ENCODE data around the gene SLCO2A1.

SLCO2A1 gene

GRCh38 chr3:133962849-133963248 is 66.9 kb downstream of the SLCO2A1 start:
- TF ChIP-seq POLR2A (IDR thresholded peaks at IDR 0.05; ENCODE audit: low read depth, low read length) = no peak
- FAIRE-seq = no peak
- DNase-seq (ENCODE audit: insufficient read length, low spot score) = no peak

- TF ChIP-seq POLR2A (IDR thresholded peaks at IDR 0.05; ENCODE audit: low read depth, low read length) = no peak
- FAIRE-seq (no peak), DNase-seq (ENCODE audit: insufficient read length, low spot score) (no peak)
Observed at GRCh38 chr3:133958071-133958805, 71.5 kb downstream of the SLCO2A1 start.

GRCh38 chr3:133956982-133957381 is 72.7 kb downstream of the SLCO2A1 start:
- FAIRE-seq (no peak), DNase-seq (ENCODE audit: insufficient read length, low spot score) (no peak)
- no peak for TF ChIP-seq POLR2A (IDR thresholded peaks at IDR 0.05; ENCODE audit: low read depth, low read length)

GRCh38 chr3:133956353-133956752 is 73.4 kb downstream of the SLCO2A1 start:
- no peak for DNase-seq (ENCODE audit: insufficient read length, low spot score)
- TF ChIP-seq POLR2A (IDR thresholded peaks at IDR 0.05; ENCODE audit: low read depth, low read length) = no peak
- no peak for FAIRE-seq

- DNase-seq (ENCODE audit: insufficient read length, low spot score) = no peak
- no peak for FAIRE-seq
- no peak for TF ChIP-seq POLR2A (IDR thresholded peaks at IDR 0.05; ENCODE audit: low read depth, low read length)
Observed at GRCh38 chr3:133955892-133956291, 73.8 kb downstream of the SLCO2A1 start.

- no peak for DNase-seq (ENCODE audit: insufficient read length, low spot score)
- FAIRE-seq = no peak
- TF ChIP-seq POLR2A (IDR thresholded peaks at IDR 0.05; ENCODE audit: low read depth, low read length) = no peak
Observed at GRCh38 chr3:133954717-133955360, 74.9 kb downstream of the SLCO2A1 start.

- no peak for FAIRE-seq
- no peak for DNase-seq (ENCODE audit: insufficient read length, low spot score)
Observed at GRCh38 chr3:133953297-133953696, 76.4 kb downstream of the SLCO2A1 start.

GRCh38 chr3:133949438-133949837 is 80.3 kb downstream of the SLCO2A1 start:
- DNase-seq (ENCODE audit: insufficient read length, low spot score) (no peak), FAIRE-seq (no peak)
- TF ChIP-seq POLR2A (IDR thresholded peaks at IDR 0.05; ENCODE audit: low read depth, low read length) = no peak

More at GRCh38 chr3:133953297-133953696, 76.4 kb downstream of the SLCO2A1 start:
- no peak for TF ChIP-seq POLR2A (IDR thresholded peaks at IDR 0.05; ENCODE audit: low read depth, low read length)

GRCh38 chr3:133948996-133949395 is 80.7 kb downstream of the SLCO2A1 start:
- no peak for FAIRE-seq
- TF ChIP-seq POLR2A (IDR thresholded peaks at IDR 0.05; ENCODE audit: low read depth, low read length) = no peak
- DNase-seq (ENCODE audit: insufficient read length, low spot score) = no peak

GRCh38 chr3:133948131-133948810 is 81.5 kb downstream of the SLCO2A1 start:
- TF ChIP-seq POLR2A (IDR thresholded peaks at IDR 0.05; ENCODE audit: low read depth, low read length) = no peak
- DNase-seq (ENCODE audit: insufficient read length, low spot score) (no peak), FAIRE-seq (no peak)

GRCh38 chr3:133945381-133946095 is 84.2 kb downstream of the SLCO2A1 start:
- TF ChIP-seq POLR2A (IDR thresholded peaks at IDR 0.05; ENCODE audit: low read depth, low read length) = no peak
- no peak for FAIRE-seq
- DNase-seq (ENCODE audit: insufficient read length, low spot score) = no peak

- DNase-seq (ENCODE audit: insufficient read length, low spot score) (no peak), FAIRE-seq (no peak)
- TF ChIP-seq POLR2A (IDR thresholded peaks at IDR 0.05; ENCODE audit: low read depth, low read length) = no peak
Observed at GRCh38 chr3:133944641-133945380, 84.9 kb downstream of the SLCO2A1 start.

GRCh38 chr3:133944181-133944580 is 85.5 kb downstream of the SLCO2A1 start:
- no peak for FAIRE-seq
- DNase-seq (ENCODE audit: insufficient read length, low spot score) = no peak
- TF ChIP-seq POLR2A (IDR thresholded peaks at IDR 0.05; ENCODE audit: low read depth, low read length) = no peak
